ENCODE results near the gene IMP4.

DNA sequence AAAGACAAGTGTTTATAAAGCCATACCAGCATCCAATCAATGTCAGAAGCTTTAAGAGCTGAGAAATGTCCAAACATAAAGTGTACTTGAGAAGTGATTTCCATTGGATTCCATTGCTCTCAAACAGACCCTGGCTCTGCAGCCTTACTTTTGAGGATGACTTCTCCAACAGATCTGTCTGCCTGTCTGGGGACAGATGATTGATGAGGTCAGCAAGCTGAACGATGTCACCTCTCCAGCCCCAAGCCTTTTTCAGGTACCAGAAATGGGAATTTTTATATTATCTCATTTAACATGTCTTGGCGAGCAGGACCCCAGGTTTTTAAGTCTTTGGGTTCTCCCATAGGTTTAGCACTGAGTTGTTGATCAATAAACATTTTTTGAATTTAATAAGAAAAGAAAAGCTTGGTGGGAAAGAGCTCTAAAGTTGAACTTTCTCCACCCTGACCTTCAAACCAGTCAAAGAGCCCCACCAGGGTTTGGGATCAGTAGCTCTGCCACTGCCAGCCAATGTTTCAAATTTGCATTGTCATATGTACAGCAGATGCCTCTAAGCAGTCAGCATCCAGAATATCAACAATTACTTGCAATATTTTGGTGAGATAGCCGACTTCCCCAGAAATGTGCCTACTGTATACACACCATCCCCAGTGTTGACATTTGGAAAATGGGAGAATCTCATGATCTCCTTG lies 35.7 kb downstream of the IMP4 start:
- TF ChIP-seq, protein P1, sequence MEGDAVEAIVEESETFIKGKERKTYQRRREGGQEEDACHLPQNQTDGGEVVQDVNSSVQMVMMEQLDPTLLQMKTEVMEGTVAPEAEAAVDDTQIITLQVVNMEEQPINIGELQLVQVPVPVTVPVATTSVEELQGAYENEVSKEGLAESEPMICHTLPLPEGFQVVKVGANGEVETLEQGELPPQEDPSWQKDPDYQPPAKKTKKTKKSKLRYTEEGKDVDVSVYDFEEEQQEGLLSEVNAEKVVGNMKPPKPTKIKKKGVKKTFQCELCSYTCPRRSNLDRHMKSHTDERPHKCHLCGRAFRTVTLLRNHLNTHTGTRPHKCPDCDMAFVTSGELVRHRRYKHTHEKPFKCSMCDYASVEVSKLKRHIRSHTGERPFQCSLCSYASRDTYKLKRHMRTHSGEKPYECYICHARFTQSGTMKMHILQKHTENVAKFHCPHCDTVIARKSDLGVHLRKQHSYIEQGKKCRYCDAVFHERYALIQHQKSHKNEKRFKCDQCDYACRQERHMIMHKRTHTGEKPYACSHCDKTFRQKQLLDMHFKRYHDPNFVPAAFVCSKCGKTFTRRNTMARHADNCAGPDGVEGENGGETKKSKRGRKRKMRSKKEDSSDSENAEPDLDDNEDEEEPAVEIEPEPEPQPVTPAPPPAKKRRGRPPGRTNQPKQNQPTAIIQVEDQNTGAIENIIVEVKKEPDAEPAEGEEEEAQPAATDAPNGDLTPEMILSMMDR (IDR thresholded peaks at IDR 0.05) = no peak
- TF ChIP-seq EP300 (IDR thresholded peaks at IDR 0.05) (no peak), POLR2AphosphoS5 (IDR thresholded peaks at IDR 0.05) (no peak)
